ENCODE results near the gene MYL7.

The MYL7 gene

DNA sequence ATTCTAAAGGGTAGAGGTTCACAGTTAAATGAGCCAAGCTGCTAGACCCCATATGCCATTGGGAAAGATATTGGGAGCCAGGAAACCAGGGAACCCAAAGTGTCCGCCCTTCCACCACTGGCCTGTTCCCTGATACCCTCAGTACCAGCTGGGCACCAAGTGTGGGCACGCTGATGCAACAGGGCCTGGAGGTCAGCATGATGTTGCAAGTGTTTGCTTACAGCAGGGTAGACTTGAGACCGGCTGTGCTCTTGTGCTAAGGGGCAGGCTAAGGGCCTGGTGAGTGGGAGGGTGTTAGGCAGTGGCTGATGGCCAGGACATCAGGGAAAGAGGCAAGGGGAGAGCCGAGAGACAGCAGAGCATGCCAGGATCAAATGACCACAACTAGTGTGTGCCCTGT lies 21.0 kb upstream of the MYL7 start:
- Histone ChIP-seq H3K9me3 (ENCODE audit: insufficient read depth, low read length) (no peaks in the 10 kb centered on the region), H3K9me2 (replicated peaks; ENCODE audit: insufficient read depth, low read length) (no peaks in the 10 kb centered on the region), H3F3A (ENCODE audit: insufficient read depth) (no peaks in the 10 kb centered on the region), H3K79me2 (ENCODE audit: insufficient read depth, low read length) (no peaks in the 10 kb centered on the region), H3K36me3 (ENCODE audit: low read length) (no peaks in the 10 kb centered on the region), H3K4me2 (ENCODE audit: low read depth, low read length, poor library complexity, severe bottlenecking) (no peak overlapping the region), H4K20me1 (ENCODE audit: low read depth, low read length) (no peaks in the 10 kb centered on the region), H2AFZ (ENCODE audit: low read depth, low read length, severe bottlenecking) (no peak overlapping the region), H3K27me3 (ENCODE audit: low read length) (no peaks in the 10 kb centered on the region), H3K27ac (ENCODE audit: low read depth, low read length) (no peak overlapping the region), H3K4me3 (ENCODE audit: insufficient read depth, low read length, poor library complexity, severe bottlenecking) (no peak overlapping the region), H3K9ac (ENCODE audit: low read length) (no peak overlapping the region)
- TF ChIP-seq EZH2phosphoT487 (conservative IDR thresholded peaks at IDR 0.05; ENCODE audit: low read length) (no peak), CTCF (IDR thresholded peaks at IDR 0.05; ENCODE audit: insufficient read depth, low read length, poor library complexity, severe bottlenecking) (no peak)

- TF ChIP-seq EZH2phosphoT487 (conservative IDR thresholded peaks at IDR 0.05; ENCODE audit: low read length) = no peak
- no peak for TF ChIP-seq CTCF (IDR thresholded peaks at IDR 0.05; ENCODE audit: insufficient read depth, low read length, poor library complexity, severe bottlenecking)
- no peak overlapping the region for H2AFZ ChIP-seq (ENCODE audit: low read depth, low read length, severe bottlenecking)
- no peak overlapping the region for H3K27ac ChIP-seq (ENCODE audit: low read depth, low read length)
- H3K9me3 ChIP-seq (ENCODE audit: insufficient read depth, low read length) = no peaks in the 10 kb centered on the region
- no peaks in the 10 kb centered on the region for H3F3A ChIP-seq (ENCODE audit: insufficient read depth)
- no peak overlapping the region for H3K9ac ChIP-seq (ENCODE audit: low read length)
- no peaks in the 10 kb centered on the region for H3K27me3 ChIP-seq (ENCODE audit: low read length)
- H3K4me2 ChIP-seq (ENCODE audit: low read depth, low read length, poor library complexity, severe bottlenecking) = no peak overlapping the region
- no peaks in the 10 kb centered on the region for H3K79me2 ChIP-seq (ENCODE audit: insufficient read depth, low read length)
- H3K36me3 ChIP-seq (ENCODE audit: low read length) = no peaks in the 10 kb centered on the region
- no peak overlapping the region for H3K4me3 ChIP-seq (ENCODE audit: insufficient read depth, low read length, poor library complexity, severe bottlenecking)
- H4K20me1 ChIP-seq (ENCODE audit: low read depth, low read length) = no peaks in the 10 kb centered on the region
- no peaks in the 10 kb centered on the region for H3K9me2 ChIP-seq (replicated peaks; ENCODE audit: insufficient read depth, low read length)
Measured at GRCh38 chr7:44161371-44161770, 20.2 kb upstream of the MYL7 start.

GRCh38 chr7:44159824-44160630 lies 18.9 kb upstream of the MYL7 start:
- no peak overlapping the region for H3K27ac ChIP-seq (ENCODE audit: low read depth, low read length)
- no peak overlapping the region for H2AFZ ChIP-seq (ENCODE audit: low read depth, low read length, severe bottlenecking)
- H3F3A ChIP-seq (ENCODE audit: insufficient read depth) = no peaks in the 10 kb centered on the region
- H3K9me3 ChIP-seq (ENCODE audit: insufficient read depth, low read length) = no peaks in the 10 kb centered on the region
- H3K9ac ChIP-seq (ENCODE audit: low read length) = no peak overlapping the region
- H3K79me2 ChIP-seq (ENCODE audit: insufficient read depth, low read length) = no peaks in the 10 kb centered on the region
- H3K27me3 ChIP-seq (ENCODE audit: low read length) = no peaks in the 10 kb centered on the region
- no peak overlapping the region for H3K4me2 ChIP-seq (ENCODE audit: low read depth, low read length, poor library complexity, severe bottlenecking)
- no peak overlapping the region for H3K4me3 ChIP-seq (ENCODE audit: insufficient read depth, low read length, poor library complexity, severe bottlenecking)
- no peaks in the 10 kb centered on the region for H3K9me2 ChIP-seq (replicated peaks; ENCODE audit: insufficient read depth, low read length)
- TF ChIP-seq CTCF (IDR thresholded peaks at IDR 0.05; ENCODE audit: insufficient read depth, low read length, poor library complexity, severe bottlenecking) = no peak
- TF ChIP-seq EZH2phosphoT487 (conservative IDR thresholded peaks at IDR 0.05; ENCODE audit: low read length) = no peak
- H3K36me3 ChIP-seq (ENCODE audit: low read length) = no peaks in the 10 kb centered on the region
- no peaks in the 10 kb centered on the region for H4K20me1 ChIP-seq (ENCODE audit: low read depth, low read length)
